Pons (tissue), 1 donor: ENCODE measurements around the gene BLVRA.

Experiments
- DNase-seq: peaks from one replicate; pipeline ENCODE4 v3.0.0-alpha.2; 2016; ENCODE audit warnings: low spot score

The BLVRA gene

GRCh38 chr7:43749383-43749940, 9.0 kb upstream of the BLVRA start:
- no peak for DNase-seq

GRCh38 chr7:43750016-43750887, 8.2 kb upstream of the BLVRA start:
- no peak for DNase-seq

GRCh38 chr7:43752411-43752810, 6.1 kb upstream of the BLVRA start:
- no peak for DNase-seq

- no peak for DNase-seq
These were observed 5.1 kb upstream of the BLVRA start for GRCh38 chr7:43753271-43753810.

GRCh38 chr7:43753843-43754242, 4.6 kb upstream of the BLVRA start:
- DNase-seq = no peak

- DNase-seq = no peak
These were observed 3.9 kb upstream of the BLVRA start for GRCh38 chr7:43754596-43754995.

GRCh38 chr7:43756368-43757072, 2.0 kb upstream of the BLVRA start:
- DNase-seq = no peak

GRCh38 chr7:43757073-43757720, 1.3 kb upstream of the BLVRA start:
- DNase-seq = no peak

- DNase-seq = peak; percentile 6
These were observed 573 bp downstream of the BLVRA start for GRCh38 chr7:43758822-43759683.

- no peak for DNase-seq
These were observed 2.4 kb downstream of the BLVRA start for GRCh38 chr7:43760861-43761260.

- DNase-seq = no peak
These were observed 2.9 kb downstream of the BLVRA start for GRCh38 chr7:43761382-43761781.

GRCh38 chr7:43761938-43762692, 3.6 kb downstream of the BLVRA start:
- DNase-seq = no peak

GRCh38 chr7:43763183-43763582, 4.7 kb downstream of the BLVRA start:
- no peak for DNase-seq

GRCh38 chr7:43764039-43764761, 5.7 kb downstream of the BLVRA start:
- DNase-seq = no peak

GRCh38 chr7:43764807-43765491, 6.5 kb downstream of the BLVRA start:
- no peak for DNase-seq

- no peak for DNase-seq
These were observed 8.1 kb downstream of the BLVRA start for GRCh38 chr7:43766564-43766963.

- no peak for DNase-seq
These were observed 8.8 kb downstream of the BLVRA start for GRCh38 chr7:43767311-43767710.

- DNase-seq = no peak
These were observed 9.9 kb downstream of the BLVRA start for GRCh38 chr7:43768201-43768886.

GRCh38 chr7:43768887-43769272, 10.4 kb downstream of the BLVRA start:
- DNase-seq = no peak
